Liver (tissue), 9 donors: ENCODE data around the gene DYRK1A. TPM values are rescaled to one million over a fixed set of nuclear protein-coding genes. Genes with fewer than 3 reads are reported as not detected.
A peak's percentile ranks its signal among the peaks of the same experiment; 100 is the strongest.

Experiments
- DNase-seq: peaks from one replicate; pipeline ENCODE4 v3.0.0-alpha.2; 2017; ENCODE audit warnings: low spot score
- H3K27ac ChIP-seq, 2 donors: one replicate each; pipeline ENCODE4 v1.7.0; 2013; ENCODE audit warnings: inconsistent platforms in 2 of 2, low read length in 2 of 2, control low read depth in 1 of 2, low read depth in 1 of 2, mild to moderate bottlenecking in 1 of 2
- H3K27me3 ChIP-seq, 4 donors: one replicate each; pipeline versions ENCODE4 v1.6.1 to v1.7.0; 2013; ENCODE audit warnings: low read length in 3 of 4, inconsistent platforms in 1 of 4, mild to moderate bottlenecking in 1 of 4, moderate library complexity in 1 of 4; ENCODE audit not compliant: control insufficient read depth in 4 of 4, insufficient read depth in 4 of 4
- H3K36me3 ChIP-seq, 4 donors: one replicate each; pipeline versions ENCODE4 v1.6.1 to v1.7.0; 2013; ENCODE audit warnings: low read length in 3 of 4, mild to moderate bottlenecking in 3 of 4, low read depth in 1 of 4, moderate library complexity in 1 of 4; ENCODE audit not compliant: control insufficient read depth in 4 of 4, insufficient read depth in 3 of 4
- H3K4me1 ChIP-seq, 4 donors: one replicate each; pipeline versions ENCODE4 v1.6.1 to v1.7.0; 2013; ENCODE audit warnings: low read length in 3 of 4, mild to moderate bottlenecking in 3 of 4, moderate library complexity in 1 of 4; ENCODE audit not compliant: control insufficient read depth in 4 of 4, insufficient read depth in 4 of 4
- H3K4me3 ChIP-seq, 3 donors: one replicate each; pipeline versions ENCODE4 v1.6.1 to v1.7.0; 2013; ENCODE audit warnings: low read length in 3 of 3, control low read depth in 1 of 3, low read depth in 1 of 3, mild to moderate bottlenecking in 1 of 3
- H3K9ac ChIP-seq, 2 donors: one replicate each; pipeline ENCODE4 v1.7.0; 2013; ENCODE audit warnings: low read length in 2 of 2, mild to moderate bottlenecking in 2 of 2, moderate library complexity in 2 of 2, control low read depth in 1 of 2, low read depth in 1 of 2
- H3K9me3 ChIP-seq, 4 donors: one replicate each; pipeline versions ENCODE4 v1.6.1 to v1.7.0; 2013; ENCODE audit warnings: low read length in 3 of 4; ENCODE audit not compliant: control insufficient read depth in 4 of 4
- ATF3 ChIP-seq: IDR thresholded peaks from 2 replicates; pipeline ENCODE4 v1.6.1; 2016; ENCODE audit warnings: antibody characterized with exemption
- EGR1 ChIP-seq, 2 donors: IDR thresholded peaks; 2 replicates each; pipeline ENCODE4 v1.6.1; 2016 to 2018; ENCODE audit warnings: antibody characterized with exemption in 2 of 2, low read depth in 2 of 2
- FOXA1 ChIP-seq: IDR thresholded peaks from 2 replicates; pipeline ENCODE4 v1.6.1; 2016; ENCODE audit warnings: antibody characterized with exemption
- GABPA ChIP-seq, 2 donors: IDR thresholded peaks in 1 of 2; conservative IDR thresholded peaks in 1 of 2; 2 replicates each; pipeline ENCODE4 v1.6.1; 2016; ENCODE audit warnings: antibody characterized with exemption in 2 of 2, mild to moderate bottlenecking in 1 of 2, moderate library complexity in 1 of 2
- NR2F2 ChIP-seq: IDR thresholded peaks from 2 replicates; pipeline ENCODE4 v1.6.1; 2016; ENCODE audit warnings: antibody characterized with exemption
- REST ChIP-seq: IDR thresholded peaks from 2 replicates; pipeline ENCODE4 v1.6.1; 2016; ENCODE audit warnings: antibody characterized with exemption, mild to moderate bottlenecking
- RXRA ChIP-seq, 2 donors: IDR thresholded peaks; 2 replicates each; pipeline ENCODE4 v1.6.1; 2017 to 2018; ENCODE audit warnings: antibody characterized with exemption in 2 of 2, mild to moderate bottlenecking in 1 of 2
- SP1 ChIP-seq: IDR thresholded peaks from 2 replicates; pipeline ENCODE4 v1.6.1; 2018; ENCODE audit warnings: antibody characterized with exemption, mild to moderate bottlenecking
- YY1 ChIP-seq: IDR thresholded peaks from 2 replicates; pipeline ENCODE4 v1.6.1; 2016; ENCODE audit warnings: antibody characterized with exemption, mild to moderate bottlenecking
- ZBTB33 ChIP-seq: IDR thresholded peaks from 2 replicates; pipeline ENCODE4 v1.6.1; 2016; ENCODE audit warnings: antibody characterized with exemption
- WGBS: extraction: QIAGEN DNeasy Blood & Tissue Kit; methylation state at CpG from one replicate; pipeline ENCODE4 v1.1.7; 2013; 5-methylcytosine and 5-hydroxymethylcytosine counted together
- polyA plus RNA-seq, 2 donors: library from polyadenylated mRNA; stranded (reverse) in 1 of 2; unstranded in 1 of 2; fragments of 200-250 nt in 1 of 2; fragments of >200 nt in 1 of 2; fragmentation: Nextera tagmentation in 1 of 2; extraction: Ambion mirVana in 1 of 2; gene quantifications; one replicate each; pipeline versions ENCODE4 v1.2.1 to v1.2.3, GENCODE V29; 2013 to 2015
- total RNA-seq, 2 donors: library from RNA; depleted of rRNA; stranded (reverse); fragments of >200 nt; gene quantifications; one replicate each; pipeline ENCODE4 v1.2.3, GENCODE V29; 2014
- TF ChIP-seq, protein P1 (sequence below): fragments of 150-350 bp; IDR thresholded peaks from 2 replicates; pipeline ENCODE4 v1.5.1; 2017; ENCODE audit warnings: improper control_type of control experiment, low read depth, low read length; ENCODE audit not compliant: missing input control
- TF ChIP-seq, protein P2 (sequence below): IDR thresholded peaks from 2 replicates; pipeline ENCODE4 v1.6.1; 2016; ENCODE audit warnings: antibody characterized with exemption
- donor health status: healthy.
- donor health status: healthy.
- donor health status: healthy.
- donor health status: healthy.
- donor health status: healthy.

The DYRK1A gene
- total and polyA plus RNA-seq, 4 donors: 5.1 to 58.3 (median 22.9) TPM

DNA sequence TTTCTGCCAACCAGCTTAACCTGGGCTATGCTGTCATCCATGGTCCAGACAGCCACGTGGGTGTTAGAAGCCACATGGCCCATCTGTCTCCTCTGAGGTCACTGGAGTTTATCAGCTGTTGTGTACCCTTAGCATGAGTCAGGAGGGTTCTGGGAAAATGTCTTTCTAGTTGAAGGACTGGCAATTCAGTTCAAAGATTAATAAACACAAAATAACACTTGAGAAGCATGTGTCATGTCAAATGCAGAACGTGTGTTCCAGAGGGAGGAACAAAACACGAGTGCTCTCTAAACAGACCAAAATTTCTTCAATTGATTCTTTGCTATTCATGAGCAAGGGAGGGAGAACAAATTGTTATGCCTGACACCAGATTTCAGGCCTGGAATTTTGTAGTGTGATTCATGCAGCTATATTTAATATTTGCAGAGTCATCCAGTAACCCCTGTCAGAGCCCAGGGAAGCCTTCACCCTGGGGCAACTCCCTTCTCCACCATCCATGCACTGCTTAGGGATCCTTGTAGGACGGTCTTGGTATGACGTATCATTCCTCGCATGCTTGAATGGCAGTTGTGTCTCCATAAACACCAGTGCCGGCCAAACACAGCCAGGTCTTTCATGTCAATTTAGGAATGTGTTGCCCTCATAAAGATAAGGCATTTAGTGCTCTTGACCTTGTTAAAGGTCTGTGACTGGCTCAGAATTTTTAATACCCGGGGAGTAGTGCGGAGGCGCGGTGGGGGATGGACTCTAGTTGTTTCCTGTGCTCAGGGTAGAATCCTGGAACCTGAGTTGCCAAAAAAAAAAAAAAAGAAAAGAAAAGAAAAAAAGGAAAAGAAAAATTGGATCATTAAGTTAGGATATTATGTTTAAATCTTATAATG lies 27.7 kb upstream of the DYRK1A start:
- Histone ChIP-seq H3K9me3 (no peaks in the 10 kb centered on the region), H3K36me3 (no peaks in the 10 kb centered on the region), H3K27ac (no peak overlapping the region), H3K9ac (no peak overlapping the region), H3K27me3 (no peaks in the 10 kb centered on the region), H3K4me1 (no peaks in the 10 kb centered on the region), H3K4me3 (no peak overlapping the region)
- TF ChIP-seq GABPA (IDR thresholded peaks at IDR 0.05 in 1 of 2, conservative IDR thresholded peaks at IDR 0.05 in 1 of 2) (no peak), RXRA (IDR thresholded peaks at IDR 0.05) (peak in 1 of 2 donors; percentile 19)
- 62% methylated on average over 11 of the region's 11 CpGs for WGBS
- no peak for DNase-seq

DNA sequence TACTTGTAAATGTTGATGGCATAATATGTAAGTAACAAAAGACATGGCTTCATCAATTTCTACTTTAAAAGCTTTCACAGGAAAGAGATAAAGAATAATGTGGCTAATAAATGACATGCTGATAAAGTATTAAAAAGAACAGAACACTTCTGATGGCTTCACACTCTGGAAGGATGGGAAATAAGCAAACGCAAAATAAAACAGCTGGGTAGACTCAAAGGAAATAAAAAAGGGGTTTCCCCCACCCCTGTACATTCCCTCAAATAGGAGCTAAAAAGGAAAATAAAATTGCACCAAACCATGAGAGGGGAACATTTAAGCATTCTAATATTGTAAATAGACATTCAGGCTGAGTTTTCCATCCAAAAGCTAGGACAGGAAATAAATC lies 27.0 kb upstream of the DYRK1A start:
- no peak overlapping the region for H3K4me3 ChIP-seq
- WGBS: 58% methylated on average over 1 of the region's 1 CpG
- no peaks in the 10 kb centered on the region for H3K36me3 ChIP-seq
- no peaks in the 10 kb centered on the region for H3K4me1 ChIP-seq
- H3K27ac ChIP-seq: no peak overlapping the region
- no peaks in the 10 kb centered on the region for H3K27me3 ChIP-seq
- no peaks in the 10 kb centered on the region for H3K9me3 ChIP-seq
- TF ChIP-seq, protein P1, sequence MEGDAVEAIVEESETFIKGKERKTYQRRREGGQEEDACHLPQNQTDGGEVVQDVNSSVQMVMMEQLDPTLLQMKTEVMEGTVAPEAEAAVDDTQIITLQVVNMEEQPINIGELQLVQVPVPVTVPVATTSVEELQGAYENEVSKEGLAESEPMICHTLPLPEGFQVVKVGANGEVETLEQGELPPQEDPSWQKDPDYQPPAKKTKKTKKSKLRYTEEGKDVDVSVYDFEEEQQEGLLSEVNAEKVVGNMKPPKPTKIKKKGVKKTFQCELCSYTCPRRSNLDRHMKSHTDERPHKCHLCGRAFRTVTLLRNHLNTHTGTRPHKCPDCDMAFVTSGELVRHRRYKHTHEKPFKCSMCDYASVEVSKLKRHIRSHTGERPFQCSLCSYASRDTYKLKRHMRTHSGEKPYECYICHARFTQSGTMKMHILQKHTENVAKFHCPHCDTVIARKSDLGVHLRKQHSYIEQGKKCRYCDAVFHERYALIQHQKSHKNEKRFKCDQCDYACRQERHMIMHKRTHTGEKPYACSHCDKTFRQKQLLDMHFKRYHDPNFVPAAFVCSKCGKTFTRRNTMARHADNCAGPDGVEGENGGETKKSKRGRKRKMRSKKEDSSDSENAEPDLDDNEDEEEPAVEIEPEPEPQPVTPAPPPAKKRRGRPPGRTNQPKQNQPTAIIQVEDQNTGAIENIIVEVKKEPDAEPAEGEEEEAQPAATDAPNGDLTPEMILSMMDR: no peak
- TF ChIP-seq NR2F2: no peak
- no peak for TF ChIP-seq SP1
- no peak for TF ChIP-seq FOXA1
- no peak for TF ChIP-seq ZBTB33
- H3K9ac ChIP-seq: no peak overlapping the region
- no peak for DNase-seq

GRCh38 chr21:37341254-37341960 lies 25.2 kb upstream of the DYRK1A start:
- H3K4me3 ChIP-seq: no peak overlapping the region
- no peak for TF ChIP-seq ATF3
- TF ChIP-seq, protein P2, sequence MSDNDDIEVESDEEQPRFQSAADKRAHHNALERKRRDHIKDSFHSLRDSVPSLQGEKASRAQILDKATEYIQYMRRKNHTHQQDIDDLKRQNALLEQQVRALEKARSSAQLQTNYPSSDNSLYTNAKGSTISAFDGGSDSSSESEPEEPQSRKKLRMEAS: no peak
- TF ChIP-seq SP1: no peak
- TF ChIP-seq GABPA (IDR thresholded peaks at IDR 0.05 in 1 of 2, conservative IDR thresholded peaks at IDR 0.05 in 1 of 2): no peak
- no peak for TF ChIP-seq FOXA1
- TF ChIP-seq, protein P1: no peak
- no peak for TF ChIP-seq EGR1 (IDR thresholded peaks at IDR 0.05; ENCODE audit: low read depth in 2 of 2)
- TF ChIP-seq YY1: no peak
- TF ChIP-seq REST: no peak
- H3K27ac ChIP-seq: no peak overlapping the region
- H3K4me1 ChIP-seq: no peaks in the 10 kb centered on the region
- H3K9me3 ChIP-seq: no peaks in the 10 kb centered on the region
- H3K36me3 ChIP-seq: no peaks in the 10 kb centered on the region
- H3K27me3 ChIP-seq: no peaks in the 10 kb centered on the region
- no peak for DNase-seq
- no peak overlapping the region for H3K9ac ChIP-seq
- WGBS: 83% methylated on average over 8 of the region's 8 CpGs
